Heart right ventricle (tissue), 16 donors: ENCODE measurements around the gene DNAJB1. TPM values are rescaled to one million over a fixed set of nuclear protein-coding genes. Genes with fewer than 3 reads are reported as not detected.
A peak's percentile ranks its signal among the peaks of the same experiment; 100 is the strongest.

Source experiments
- ATAC-seq, 8 donors: fragments of 200-7000 bp; cut with Tn5 transposase; one replicate each; pipeline ENCODE4 v1.9.1; 2020; ENCODE audit warnings: mild to moderate bottlenecking in 8 of 8, moderate library complexity in 8 of 8, moderate number of reproducible peaks in 1 of 8
- DNase-seq, 2 donors: peaks; one replicate each; pipeline ENCODE4 v3.0.0-alpha.2; 2020
- H3K27ac ChIP-seq, 10 donors: fragments of 200-600 bp; sonication (generic) in 2 of 10; one replicate each; pipeline versions ENCODE4 v1.5.0 to v1.8.0; 2020 to 2022; ENCODE audit warnings: mild to moderate bottlenecking in 3 of 10
- H3K27me3 ChIP-seq, 7 donors: fragments of 200-600 bp; one replicate each; pipeline ENCODE4 v1.8.0; 2021 to 2022; ENCODE audit warnings: mild to moderate bottlenecking in 2 of 7
- H3K36me3 ChIP-seq, 9 donors: fragments of 200-600 bp; sonication (generic) in 1 of 9; one replicate each; pipeline versions ENCODE4 v1.5.0 to v1.8.0; 2020 to 2022; ENCODE audit warnings: mild to moderate bottlenecking in 2 of 9
- H3K4me1 ChIP-seq, 9 donors: fragments of 200-600 bp; sonication (generic) in 1 of 9; one replicate each; pipeline versions ENCODE4 v1.5.0 to v1.8.0; 2020 to 2022; ENCODE audit warnings: mild to moderate bottlenecking in 4 of 9
- H3K4me3 ChIP-seq, 10 donors: fragments of 200-600 bp; sonication (generic) in 2 of 10; one replicate each; pipeline versions ENCODE4 v1.5.0 to v1.8.0; 2020 to 2022; ENCODE audit warnings: mild to moderate bottlenecking in 7 of 10, moderate library complexity in 2 of 10
- H3K9me3 ChIP-seq, 11 donors: fragments of 200-600 bp in 10 of 11; sonication (generic) in 2 of 11; one replicate each; pipeline versions ENCODE4 v1.5.0 to v1.8.0; 2013 to 2022; ENCODE audit warnings: mild to moderate bottlenecking in 2 of 11, control low read depth in 1 of 11, moderate library complexity in 1 of 11
- WGBS, 2 donors: extraction: QIAGEN DNeasy Blood & Tissue Kit; methylation state at CpG; one replicate each; pipeline ENCODE4 v1.1.7; 2013; ENCODE audit warnings: inconsistent platforms in 1 of 2; 5-methylcytosine and 5-hydroxymethylcytosine counted together
- intact Hi-C, 10 donors: fragments of 100-400 bp; cut with DNase I; formaldehyde crosslinking; loops; one replicate each; pipeline versions ENCODE4 v1.11.1 to v1.14.2; 2022
- polyA plus RNA-seq, 2 donors: library from polyadenylated mRNA; stranded (reverse); fragments of 200-250 nt; gene quantifications; one replicate each; pipeline ENCODE4 v1.2.3, GENCODE V29; 2013
- total RNA-seq, 10 donors: library from RNA; stranded (reverse); fragmentation: NEBNext Ultra II Directional in 3 of 10; extraction: Animal tissue kit (Norgen Biotek cat#: 25700) in 3 of 10; gene quantifications; one replicate each; pipeline versions ENCODE4 v1.2.1 to v1.2.4, GENCODE V29; 2021 to 2023
- TF ChIP-seq, protein P1 (sequence below), 9 donors: fragments of 200-600 bp; sonication (generic) in 2 of 9; IDR thresholded peaks; one replicate each; pipeline versions ENCODE4 v1.5.0 to v1.8.0; 2021 to 2022; ENCODE audit warnings: antibody characterized with exemption in 9 of 9, mild to moderate bottlenecking in 5 of 9, moderate library complexity in 1 of 9
- donor health status: Arrhythmogenic right ventricular cardiomyopathy.
- donor health status: ischemic (EF 13 %, LVEDD 7.1; RV severe dilation, severe dysfunction).
- donor health status: healthy with polysubstance abuse.
- donor health status: DM: no; HTN: yes; CAD: no.
- donor health status: DM: no; HTN: no; CAD: no.
- donor health status: ischemic (EF 25% LVEDD 6.9; RV normal size, moderate dysfunction).
- donor health status: ischemic (EF 25% LVEDD 5.7; RV mildly dilated, moderate dysfunction).
- donor health status: healthy.
- donor health status: DM: yes; HTN: yes; CAD: no.
- donor health status: Ischemic cardiomyopathy.
- donor health status: ischemic (EF 35%, LVEDD 5.7; RV mildly dilated, moderate dysfunction).
- donor health status: nonischemic (EF 11% LVEDD 7.7; RV severe dilation, severe dysfunction).
- donor health status: DM: yes; HTN: yes; CAD: no.
- donor health status: PGD.
- donor health status: ischemic (EF 29% LVEDD 5.4; RV normal size, mild dysfunction).
- donor health status: nonischemic (EF 23%, LVEDD 6.1; RV moderate dilation, normal function).

The DNAJB1 gene
- total and polyA plus RNA-seq, 12 donors = 23.6 to 99.0 (median 44.6) TPM

DNA sequence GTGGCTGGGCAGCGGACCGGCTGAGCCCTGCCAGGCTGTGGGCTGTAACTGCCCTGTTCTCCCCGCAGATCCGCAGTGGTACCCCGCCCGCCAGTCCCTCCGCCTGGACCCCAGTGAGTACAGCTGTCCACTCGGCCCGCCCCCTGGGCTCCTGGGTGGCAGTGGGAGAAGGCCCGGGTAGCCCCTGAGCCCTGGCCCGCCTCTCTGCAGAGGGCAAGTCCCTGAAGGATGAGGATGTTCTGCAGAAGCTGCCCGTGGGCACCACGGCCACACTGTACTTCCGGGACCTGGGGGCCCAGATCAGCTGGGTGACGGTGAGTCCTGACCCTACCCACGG is 45.4 kb upstream of the DNAJB1 start:
- H3K4me1 ChIP-seq = peaks cover 30 to 55% (median 42%) of the 10 kb centered on the region in 9 donors
- H3K27me3 ChIP-seq = no peaks in the 10 kb centered on the region
- no peaks in the 10 kb centered on the region for H3K9me3 ChIP-seq
- TF ChIP-seq, protein P1, sequence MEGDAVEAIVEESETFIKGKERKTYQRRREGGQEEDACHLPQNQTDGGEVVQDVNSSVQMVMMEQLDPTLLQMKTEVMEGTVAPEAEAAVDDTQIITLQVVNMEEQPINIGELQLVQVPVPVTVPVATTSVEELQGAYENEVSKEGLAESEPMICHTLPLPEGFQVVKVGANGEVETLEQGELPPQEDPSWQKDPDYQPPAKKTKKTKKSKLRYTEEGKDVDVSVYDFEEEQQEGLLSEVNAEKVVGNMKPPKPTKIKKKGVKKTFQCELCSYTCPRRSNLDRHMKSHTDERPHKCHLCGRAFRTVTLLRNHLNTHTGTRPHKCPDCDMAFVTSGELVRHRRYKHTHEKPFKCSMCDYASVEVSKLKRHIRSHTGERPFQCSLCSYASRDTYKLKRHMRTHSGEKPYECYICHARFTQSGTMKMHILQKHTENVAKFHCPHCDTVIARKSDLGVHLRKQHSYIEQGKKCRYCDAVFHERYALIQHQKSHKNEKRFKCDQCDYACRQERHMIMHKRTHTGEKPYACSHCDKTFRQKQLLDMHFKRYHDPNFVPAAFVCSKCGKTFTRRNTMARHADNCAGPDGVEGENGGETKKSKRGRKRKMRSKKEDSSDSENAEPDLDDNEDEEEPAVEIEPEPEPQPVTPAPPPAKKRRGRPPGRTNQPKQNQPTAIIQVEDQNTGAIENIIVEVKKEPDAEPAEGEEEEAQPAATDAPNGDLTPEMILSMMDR (IDR thresholded peaks at IDR 0.05) = no peak
- peak overlapping the region in 7 of 10 donors; percentile 70 to 97 (median 94) for H3K27ac ChIP-seq
- ATAC-seq (peak in 1 of 8 donors; percentile 0), DNase-seq (no peak)
- 95 to 97% methylated on average over 16 of the region's 16 CpGs for WGBS, 2 donors
- intact Hi-C loops = no loop called here
- H3K4me3 ChIP-seq = no peak overlapping the region
- H3K36me3 ChIP-seq = peaks cover 0 to 44% (median 6%) of the 10 kb centered on the region in 9 donors

DNA sequence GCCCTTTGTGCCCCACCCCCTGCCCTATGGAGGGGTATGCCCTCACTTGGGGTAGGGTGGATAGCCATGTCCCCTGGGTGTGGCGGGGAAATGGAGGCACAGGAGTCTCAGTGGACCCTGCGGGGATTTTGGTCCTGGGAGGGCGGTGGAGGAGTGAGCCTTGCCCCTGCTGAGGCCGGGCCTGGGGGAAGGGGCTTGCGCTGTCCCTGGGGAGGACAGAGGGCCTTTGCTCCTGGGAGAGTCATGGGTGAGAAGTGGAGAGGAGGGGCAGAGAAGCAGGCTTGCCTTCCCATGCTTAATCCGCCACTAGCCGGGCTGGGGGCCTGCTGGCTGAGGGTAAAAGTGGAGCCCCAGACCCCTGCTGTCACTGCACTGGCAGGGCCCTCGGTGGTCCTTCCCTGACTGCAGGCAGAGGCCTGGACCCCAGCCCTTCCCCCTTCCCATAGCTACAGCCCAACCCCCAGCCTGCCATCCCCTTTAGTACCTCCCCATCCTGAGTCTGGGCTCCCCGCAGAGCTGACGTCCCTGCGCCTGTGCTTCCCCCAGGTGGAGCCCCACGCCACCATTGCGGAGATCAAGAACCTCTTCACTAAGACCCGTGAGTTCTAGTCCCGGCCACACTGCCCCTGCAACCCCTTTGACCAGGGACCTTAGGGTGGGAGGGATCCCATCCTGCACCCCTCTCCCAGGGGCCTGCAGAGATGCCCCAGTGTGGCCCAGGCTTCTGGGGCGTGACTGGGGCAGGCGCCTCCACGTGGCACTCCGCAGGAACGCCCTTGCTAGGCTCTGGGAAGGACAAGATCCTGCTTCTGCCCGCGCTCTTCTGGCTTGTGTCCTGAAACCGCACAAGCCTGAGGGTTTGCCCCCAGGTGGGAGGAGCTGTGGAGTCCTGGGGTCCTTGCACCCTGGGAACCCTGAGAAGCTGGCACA is 44.7 kb upstream of the DNAJB1 start:
- peak overlapping the region; percentile 79 to 97 (median 90) for H3K27ac ChIP-seq
- TF ChIP-seq, protein P1 (IDR thresholded peaks at IDR 0.05) = no peak
- peak overlapping the region in 4 of 10 donors; percentile 7 to 13 (median 8) for H3K4me3 ChIP-seq
- DNase-seq (peak in 1 of 2 donors; percentile 22), ATAC-seq (peak in 3 of 8 donors; percentile 7 to 26 (median 14))
- H3K27me3 ChIP-seq = no peaks in the 10 kb centered on the region
- peaks cover 0 to 38% (median 6%) of the 10 kb centered on the region in 9 donors for H3K36me3 ChIP-seq
- intact Hi-C loops = no loop called here
- no peaks in the 10 kb centered on the region for H3K9me3 ChIP-seq
- H3K4me1 ChIP-seq = peaks cover 31 to 60% (median 46%) of the 10 kb centered on the region in 9 donors
- WGBS, 2 donors = 74 to 77% methylated on average over 23 of the region's 23 CpGs

DNA sequence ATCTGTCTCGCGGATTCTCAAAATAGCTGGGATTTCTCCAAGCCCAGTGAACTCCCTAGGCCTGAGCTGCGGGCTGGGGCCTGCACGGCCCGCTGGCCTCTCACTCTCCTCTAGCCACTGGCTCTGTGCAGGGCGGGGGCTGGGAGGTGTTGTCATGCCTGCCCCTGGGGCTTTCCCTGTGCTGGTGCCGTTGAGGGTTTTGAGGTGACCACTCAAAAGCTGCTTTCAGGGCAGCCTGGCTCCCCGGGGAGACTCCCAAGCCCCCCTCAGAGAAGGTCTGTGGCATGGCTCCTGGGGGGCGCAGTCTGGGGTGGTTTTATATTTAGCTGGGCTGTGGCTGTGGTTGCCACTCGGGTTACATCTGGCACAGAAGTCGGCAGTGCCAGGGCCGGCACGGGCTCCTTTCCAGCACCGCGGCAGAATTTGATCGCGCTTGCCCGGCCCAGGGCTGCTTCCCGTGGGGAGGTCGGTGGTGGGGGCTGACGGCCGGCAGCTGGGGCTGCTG is 43.7 kb upstream of the DNAJB1 start:
- Histone ChIP-seq H3K4me3 (peak overlapping the region in 5 of 10 donors; percentile 3 to 13 (median 8)), H3K4me1 (peaks cover 32 to 67% (median 48%) of the 10 kb centered on the region in 9 donors), H3K36me3 (peaks cover 0 to 28% (median 6%) of the 10 kb centered on the region in 9 donors), H3K9me3 (no peaks in the 10 kb centered on the region), H3K27ac (peak overlapping the region; percentile 79 to 97 (median 90)), H3K27me3 (no peaks in the 10 kb centered on the region)
- intact Hi-C loops = no loop called here
- DNase-seq = peak; percentile 45 to 57
- TF ChIP-seq, protein P1 (IDR thresholded peaks at IDR 0.05) = no peak
- 36 to 41% methylated on average over 22 of the region's 22 CpGs for WGBS, 2 donors
- ATAC-seq = peak; percentile 45 to 65 (median 56)

DNA sequence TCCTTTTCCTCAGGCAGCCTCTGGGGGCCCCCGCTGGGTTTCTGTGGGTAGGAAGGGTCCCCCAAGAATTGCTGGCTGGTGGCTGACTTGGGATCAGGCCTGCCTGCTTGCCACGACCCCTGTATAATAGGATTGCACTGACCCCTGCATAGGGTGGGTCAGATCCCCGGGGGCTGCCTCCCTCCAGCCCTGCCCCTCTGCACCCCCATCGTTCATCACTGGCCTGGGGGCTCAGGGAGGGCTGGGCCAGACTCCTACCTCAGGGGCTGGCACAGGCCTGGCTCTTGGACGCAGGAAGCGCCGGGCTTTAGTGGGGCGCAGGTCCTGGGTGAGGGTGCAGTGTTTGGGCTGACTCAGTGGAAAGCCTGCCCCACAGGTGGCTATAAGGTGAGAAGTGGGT is 43.1 kb upstream of the DNAJB1 start:
- ATAC-seq = no peak
- intact Hi-C loops = no loop called here
- Histone ChIP-seq H3K27ac (peak overlapping the region; percentile 79 to 97 (median 90)), H3K4me3 (no peak overlapping the region), H3K27me3 (no peaks in the 10 kb centered on the region), H3K36me3 (peaks cover 0 to 24% (median 5%) of the 10 kb centered on the region in 9 donors), H3K9me3 (no peaks in the 10 kb centered on the region), H3K4me1 (peaks cover 37 to 74% (median 50%) of the 10 kb centered on the region in 9 donors)
- 78 to 85% methylated on average over 8 of the region's 8 CpGs for whole genome bisulfite sequencing, 2 donors
- DNase-seq = no peak
- TF ChIP-seq, protein P1 (IDR thresholded peaks at IDR 0.05) = no peak
